ENCODE results near the gene DDAH2.

The DDAH2 gene

GRCh38 chr6:31741815-31742214 lies 12.7 kb upstream of the DDAH2 start:
- H3K36me3 Mint-ChIP-seq (ENCODE audit: low read depth) = peaks cover 48% of the 10 kb centered on the region
- ATAC-seq (no peak), DNase-seq (no peak)
- H3K4me3 Mint-ChIP-seq = peak overlapping the region; percentile 97
- peaks cover 48% of the 10 kb centered on the region for H3K4me1 Mint-ChIP-seq
- H3K9me3 Mint-ChIP-seq = no peaks in the 10 kb centered on the region
- peaks cover 3% of the 10 kb centered on the region for H3K27me3 Mint-ChIP-seq
- peak overlapping the region; percentile 83 for H3K27ac Mint-ChIP-seq

DNA sequence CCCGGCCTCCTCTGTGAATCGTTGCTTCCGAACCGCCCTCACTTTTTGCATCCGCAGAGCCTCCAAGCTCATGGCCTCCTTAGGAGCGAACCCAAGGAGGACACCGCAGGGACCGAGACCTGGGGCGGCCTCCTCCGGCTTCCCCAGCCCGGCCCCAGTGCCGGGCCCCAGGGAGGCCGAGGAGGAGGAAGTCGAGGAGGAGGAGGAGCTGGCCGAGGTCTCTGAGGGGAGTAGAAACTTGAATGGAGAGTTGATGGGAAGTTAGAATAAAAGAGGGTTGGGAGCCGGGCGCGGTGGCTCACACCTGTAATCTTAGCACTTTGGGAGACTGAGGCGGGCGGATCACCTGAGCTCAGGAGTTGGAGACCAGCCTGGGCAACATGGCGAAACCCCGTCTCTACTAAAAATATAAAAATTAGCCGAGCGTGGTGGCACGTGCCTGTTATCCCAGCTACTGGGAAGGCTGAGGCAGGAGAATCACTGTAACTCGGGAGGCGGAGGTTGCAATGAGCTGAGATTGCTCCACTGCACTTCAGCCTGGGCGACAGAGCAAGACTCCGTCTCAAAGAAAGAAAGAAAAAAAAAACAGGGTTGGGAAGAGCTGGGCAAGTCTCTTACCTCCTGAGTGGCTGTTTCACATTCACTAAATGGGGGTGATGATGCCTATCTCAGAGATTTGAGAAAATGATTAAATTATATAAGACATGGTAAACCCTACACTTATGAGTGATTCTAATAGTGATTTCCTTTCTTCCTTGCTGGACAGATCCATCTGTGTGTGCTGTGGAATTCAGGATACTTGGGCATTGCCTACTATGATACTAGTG lies 11.5 kb upstream of the DDAH2 start:
- Mint-ChIP-seq H3K9me3 (no peaks in the 10 kb centered on the region), H3K36me3 (ENCODE audit: low read depth) (peaks cover 44% of the 10 kb centered on the region), H3K4me3 (peak overlapping the region; percentile 97), H3K27ac (peak overlapping the region; percentile 83), H3K27me3 (peaks cover 3% of the 10 kb centered on the region), H3K4me1 (peaks cover 52% of the 10 kb centered on the region)
- DNase-seq (no peak), ATAC-seq (no peak)

DNA sequence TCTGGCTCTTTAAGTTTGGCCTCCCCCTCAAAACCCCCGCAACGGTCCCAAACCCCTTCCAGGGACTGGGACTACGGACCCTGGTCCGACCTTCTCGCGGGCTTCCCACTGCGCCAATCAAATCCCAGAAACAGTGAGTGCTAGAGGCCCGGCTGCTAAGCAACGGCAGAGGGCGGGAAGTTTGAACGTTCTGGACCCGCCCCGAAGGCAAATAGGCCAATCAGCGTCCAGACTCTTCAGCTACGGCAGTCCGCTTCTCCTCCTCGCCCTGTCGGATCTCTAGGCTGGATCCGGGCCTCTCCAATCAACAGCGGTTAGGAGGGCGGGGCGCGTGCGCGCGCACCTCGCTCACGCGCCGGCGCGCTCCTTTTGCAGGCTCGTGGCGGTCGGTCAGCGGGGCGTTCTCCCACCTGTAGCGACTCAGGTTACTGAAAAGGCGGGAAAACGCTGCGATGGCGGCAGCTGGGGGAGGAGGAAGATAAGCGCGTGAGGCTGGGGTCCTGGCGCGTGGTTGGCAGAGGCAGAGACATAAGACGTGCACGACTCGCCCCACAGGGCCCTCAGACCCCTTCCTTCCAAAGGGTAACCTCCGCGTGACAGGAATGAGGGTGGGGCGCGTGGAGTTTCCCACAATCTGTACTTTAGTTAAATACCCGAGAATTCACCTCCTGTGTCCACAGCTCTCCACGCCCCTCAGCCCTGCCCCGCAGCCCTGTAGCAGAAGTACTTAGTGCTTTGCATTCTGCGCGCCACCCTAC lies 10.7 kb upstream of the DDAH2 start, which contains the start of gene MSH5:
MSH5 (plus strand) TSS at position 367 of the 758 bp plus-strand sequence. CDS start 462 bp downstream, outside the sequence.
- Mint-ChIP-seq H3K27me3 (peaks cover 3% of the 10 kb centered on the region), H3K9me3 (no peaks in the 10 kb centered on the region), H3K4me3 (peak within 1 kb of the TSS; percentile 97), H3K4me1 (peaks cover 52% of the 10 kb centered on the region), H3K36me3 (ENCODE audit: low read depth) (peaks cover 46% of the 10 kb centered on the region), H3K27ac (peak within 1 kb of the TSS; percentile 83)
- ATAC-seq = peak; percentile 89
- DNase-seq = peak; percentile 97

GRCh38 chr6:31737991-31738979 lies 9.2 kb upstream of the DDAH2 start:
- H3K36me3 Mint-ChIP-seq (ENCODE audit: low read depth) = peaks cover 49% of the 10 kb centered on the region
- peaks cover 65% of the 10 kb centered on the region for H3K4me1 Mint-ChIP-seq
- peaks cover 3% of the 10 kb centered on the region for H3K27me3 Mint-ChIP-seq
- H3K4me3 Mint-ChIP-seq = peak overlapping the region; percentile 97
- H3K9me3 Mint-ChIP-seq = no peaks in the 10 kb centered on the region
- peak overlapping the region; percentile 83 for H3K27ac Mint-ChIP-seq
- peak; percentile 68 for DNase-seq
- no peak for ATAC-seq

DNA sequence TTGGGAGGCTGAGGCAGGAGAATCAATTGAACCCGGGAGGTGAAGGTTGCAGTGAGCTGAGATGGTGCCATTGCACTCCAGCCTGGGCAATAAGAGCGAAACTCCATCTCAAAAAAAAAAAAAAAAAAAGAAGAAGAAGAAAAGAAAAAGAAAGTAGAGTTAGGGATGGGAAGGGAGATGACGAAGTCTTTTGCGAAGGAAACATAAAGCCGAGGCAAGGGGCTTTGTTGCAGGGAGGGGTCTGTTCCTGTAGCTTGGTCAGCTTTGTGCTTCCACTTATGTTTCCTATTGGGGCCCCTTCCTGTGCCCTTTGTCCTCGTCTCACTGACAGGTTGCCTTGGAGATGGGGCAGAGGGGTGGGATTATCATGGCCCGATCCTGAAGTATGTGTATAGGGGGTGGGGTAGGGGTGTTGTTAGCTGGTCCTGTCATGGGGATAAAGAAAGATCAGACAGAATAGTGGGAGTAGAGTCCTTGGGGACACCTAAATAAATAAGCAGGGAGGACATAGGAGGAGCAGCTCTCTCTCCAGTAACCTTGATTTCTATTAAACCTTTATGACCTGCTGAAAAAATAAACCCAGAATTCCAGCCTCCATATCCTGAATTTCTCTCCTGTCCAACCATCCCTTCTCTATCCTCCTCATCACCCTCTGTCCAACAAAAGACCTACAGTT lies 8.4 kb upstream of the DDAH2 start:
- peaks cover 3% of the 10 kb centered on the region for H3K27me3 Mint-ChIP-seq
- DNase-seq = peak; percentile 23
- peak overlapping the region; percentile 83 for H3K27ac Mint-ChIP-seq
- peaks cover 68% of the 10 kb centered on the region for H3K4me1 Mint-ChIP-seq
- H3K36me3 Mint-ChIP-seq (ENCODE audit: low read depth) = peaks cover 45% of the 10 kb centered on the region
- H3K9me3 Mint-ChIP-seq = no peaks in the 10 kb centered on the region
- peak overlapping the region; percentile 97 for H3K4me3 Mint-ChIP-seq
- no peak for ATAC-seq

GRCh38 chr6:31736768-31737314 lies 7.7 kb upstream of the DDAH2 start:
- peaks cover 3% of the 10 kb centered on the region for H3K27me3 Mint-ChIP-seq
- no peaks in the 10 kb centered on the region for H3K9me3 Mint-ChIP-seq
- H3K27ac Mint-ChIP-seq = peak overlapping the region; percentile 83
- H3K36me3 Mint-ChIP-seq (ENCODE audit: low read depth) = peaks cover 48% of the 10 kb centered on the region
- peaks cover 70% of the 10 kb centered on the region for H3K4me1 Mint-ChIP-seq
- ATAC-seq (no peak), DNase-seq (peak; percentile 16)
- peak overlapping the region; percentile 97 for H3K4me3 Mint-ChIP-seq

- H3K4me1 Mint-ChIP-seq = peaks cover 63% of the 10 kb centered on the region
- H3K4me3 Mint-ChIP-seq = peak within 1 kb of the TSS; percentile 97
- H3K27ac Mint-ChIP-seq = peak within 1 kb of the TSS; percentile 83
- no peaks in the 10 kb centered on the region for H3K9me3 Mint-ChIP-seq
- DNase-seq (peak; percentile 87), ATAC-seq (peak; percentile 42)
- H3K36me3 Mint-ChIP-seq (ENCODE audit: low read depth) = peaks cover 48% of the 10 kb centered on the region
- H3K27me3 Mint-ChIP-seq = peaks cover 3% of the 10 kb centered on the region
Observed at GRCh38 chr6:31736021-31736767, 7.1 kb upstream of the DDAH2 start, which contains the start of gene CLIC1. TSS of gene CLIC1 (minus strand) at chr6:31736530. CDS start at chr6:31736300, 230 bp downstream.

DNA sequence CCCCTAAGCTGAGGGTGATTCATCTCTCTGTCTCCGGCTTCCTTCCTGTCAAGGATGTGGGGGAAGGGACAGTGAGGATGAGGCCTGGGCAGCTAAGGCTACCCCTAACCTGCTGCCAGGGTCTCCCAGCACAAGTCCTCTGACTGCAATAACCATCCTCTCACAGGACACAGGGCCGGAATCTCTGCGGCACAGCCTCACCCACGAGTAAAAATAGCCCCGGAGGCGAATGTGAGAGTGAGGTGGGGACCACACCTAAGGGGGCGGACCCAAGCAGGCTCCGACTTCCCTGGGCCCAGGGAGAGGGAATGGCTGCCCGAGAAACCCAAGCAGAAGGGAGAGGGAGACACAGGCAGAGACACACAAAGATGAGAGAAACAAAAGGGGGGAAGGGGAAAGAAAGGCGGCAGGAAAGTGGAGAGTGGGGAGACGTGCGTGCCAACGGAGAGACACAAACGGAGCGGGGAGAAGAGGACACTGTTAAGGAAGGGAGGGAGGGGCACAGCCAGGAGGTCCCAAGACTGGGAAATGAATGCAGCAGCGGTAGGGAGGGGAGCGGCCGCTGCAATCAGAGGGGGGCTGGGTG lies 5.8 kb upstream of the DDAH2 start:
- H3K4me3 Mint-ChIP-seq = peak overlapping the region; percentile 97
- H3K4me1 Mint-ChIP-seq = peaks cover 66% of the 10 kb centered on the region
- H3K36me3 Mint-ChIP-seq (ENCODE audit: low read depth) = peaks cover 46% of the 10 kb centered on the region
- ATAC-seq (peak; percentile 48), DNase-seq (peak; percentile 65)
- no peaks in the 10 kb centered on the region for H3K9me3 Mint-ChIP-seq
- H3K27ac Mint-ChIP-seq = peak overlapping the region; percentile 83
- H3K27me3 Mint-ChIP-seq = peaks cover 3% of the 10 kb centered on the region

- Mint-ChIP-seq H3K4me1 (peaks cover 64% of the 10 kb centered on the region), H3K27ac (peak overlapping the region; percentile 83)
- ATAC-seq = no peak
Observed at GRCh38 chr6:31734247-31734820, 5.2 kb upstream of the DDAH2 start.

DNA sequence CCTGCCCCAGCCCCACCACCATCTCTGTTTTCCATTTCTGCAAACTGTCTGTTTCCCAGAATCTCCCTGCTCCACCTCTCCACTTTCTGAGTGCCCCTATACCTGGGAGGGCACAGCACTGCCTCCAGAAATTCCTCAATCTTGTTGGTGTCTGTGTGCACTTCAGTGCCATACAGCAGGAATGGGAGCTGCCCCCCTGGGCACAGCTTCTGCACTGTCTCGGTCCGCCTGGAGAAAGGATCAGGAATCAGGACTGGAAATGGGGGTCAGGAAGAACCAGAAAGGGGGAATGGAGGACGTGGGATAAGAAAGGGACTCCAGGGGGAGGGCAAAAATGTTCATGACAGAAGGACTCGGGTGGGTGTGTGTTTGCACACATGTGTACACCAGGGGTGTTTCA lies 4.6 kb upstream of the DDAH2 start:
- H3K36me3 Mint-ChIP-seq (ENCODE audit: low read depth) = peaks cover 43% of the 10 kb centered on the region
- H3K9me3 Mint-ChIP-seq = no peaks in the 10 kb centered on the region
- peaks cover 64% of the 10 kb centered on the region for H3K4me1 Mint-ChIP-seq
- H3K27me3 Mint-ChIP-seq = no peaks in the 10 kb centered on the region
- ATAC-seq (no peak), DNase-seq (no peak)
- peak overlapping the region; percentile 83 for H3K27ac Mint-ChIP-seq
- H3K4me3 Mint-ChIP-seq = peak overlapping the region; percentile 97

More at GRCh38 chr6:31734247-31734820, 5.2 kb upstream of the DDAH2 start:
- Mint-ChIP-seq H3K36me3 (ENCODE audit: low read depth) (peaks cover 43% of the 10 kb centered on the region), H3K4me3 (peak overlapping the region; percentile 97), H3K9me3 (no peaks in the 10 kb centered on the region), H3K27me3 (no peaks in the 10 kb centered on the region)
- DNase-seq = no peak

DNA sequence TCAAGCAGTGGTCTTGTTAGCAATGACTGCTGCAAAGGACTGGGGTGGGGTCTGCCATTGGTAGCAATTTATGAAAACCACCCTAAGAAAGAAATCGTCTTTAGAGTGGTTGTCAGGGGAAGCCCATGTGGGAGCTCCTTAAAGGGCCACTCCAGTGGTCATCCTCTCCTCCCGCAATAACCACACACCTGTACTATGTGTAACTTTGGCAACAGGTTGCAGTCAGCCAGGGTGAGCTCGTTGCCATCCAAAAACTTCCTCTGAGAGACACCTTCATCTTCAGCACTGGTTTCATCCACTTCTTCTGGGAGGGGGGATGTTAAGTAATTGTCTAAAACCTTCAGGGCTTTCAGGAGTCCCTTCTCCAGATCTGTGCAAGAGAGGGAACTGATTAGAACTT lies 2.9 kb upstream of the DDAH2 start:
- Mint-ChIP-seq H3K27me3 (no peaks in the 10 kb centered on the region), H3K9me3 (no peaks in the 10 kb centered on the region), H3K36me3 (ENCODE audit: low read depth) (peaks cover 48% of the 10 kb centered on the region), H3K4me1 (peaks cover 63% of the 10 kb centered on the region), H3K27ac (no peak overlapping the region), H3K4me3 (no peak overlapping the region)
- ATAC-seq (no peak), DNase-seq (no peak)

GRCh38 chr6:31730631-31731086 lies 1.6 kb upstream of the DDAH2 start:
- peaks cover 50% of the 10 kb centered on the region for H3K36me3 Mint-ChIP-seq (ENCODE audit: low read depth)

More at GRCh38 chr6:31730631-31731086, 1.6 kb upstream of the DDAH2 start:
- no peaks in the 10 kb centered on the region for H3K27me3 Mint-ChIP-seq
- H3K9me3 Mint-ChIP-seq = no peaks in the 10 kb centered on the region
- H3K4me1 Mint-ChIP-seq = peaks cover 70% of the 10 kb centered on the region
- peak overlapping the region; percentile 82 for H3K4me3 Mint-ChIP-seq
- no peak for DNase-seq
- no peak for ATAC-seq
- peak overlapping the region; percentile 60 for H3K27ac Mint-ChIP-seq
